Calu3 (cell line): ENCODE results near the gene NHSL2. TPM values are rescaled to one million over a fixed set of nuclear protein-coding genes. Genes with fewer than 3 reads are reported as not detected.

Experiments
- BruUV-seq: library from RNA; stranded (reverse); fragments of 400-500 nt; replicated peaks from 2 replicates; lab custom pipeline; 2021; lab: Mats Ljungman, UMichigan
- CTCF ChIA-PET: fragments of 300-600 bp; sonication (Branson Sonifier 250); formaldehyde crosslinking; loops from one replicate; lab custom pipeline; 2022; ENCODE audit warnings: antibody characterized with exemption; lab: Charles Lee
- DNase-seq: peaks from one replicate; pipeline ENCODE4 v3.0.0; 2022
- H3K27ac Mint-ChIP-seq: one replicate; pipeline ENCODE4 v1.8.0; 2022; ENCODE audit warnings: mixed read lengths; ENCODE audit not compliant: unreplicated experiment
- H3K27me3 Mint-ChIP-seq: one replicate; pipeline ENCODE4 v1.8.0; 2022; ENCODE audit warnings: mixed read lengths; ENCODE audit not compliant: unreplicated experiment
- H3K36me3 Mint-ChIP-seq: one replicate; pipeline ENCODE4 v1.8.0; 2022; ENCODE audit warnings: mild to moderate bottlenecking, moderate library complexity, mixed read lengths; ENCODE audit not compliant: insufficient read depth, unreplicated experiment
- H3K4me1 Mint-ChIP-seq: one replicate; pipeline ENCODE4 v1.8.0; 2022; ENCODE audit warnings: mild to moderate bottlenecking, low read depth, mixed read lengths; ENCODE audit not compliant: unreplicated experiment
- H3K4me3 Mint-ChIP-seq: one replicate; pipeline ENCODE4 v1.8.0; 2022; ENCODE audit warnings: mild to moderate bottlenecking, low read depth, moderate library complexity, mixed read lengths; ENCODE audit not compliant: unreplicated experiment
- H3K9me3 Mint-ChIP-seq: one replicate; pipeline ENCODE4 v1.8.0; 2022; ENCODE audit warnings: low read depth, mixed read lengths; ENCODE audit not compliant: unreplicated experiment
- CTCF ChIP-seq: fragments of 200-600 bp; IDR thresholded peaks from one replicate; pipeline ENCODE4 v1.8.0; 2022; ENCODE audit warnings: antibody characterized with exemption; ENCODE audit not compliant: unreplicated experiment
- intact Hi-C: fragments of 100-400 bp; cut with micrococcal nuclease; formaldehyde crosslinking; loops from one replicate; pipeline ENCODE4 v1.10.0; 2022; ENCODE audit not compliant: unreplicated experiment
- total RNA-seq: library from RNA; stranded (reverse); gene quantifications from 2 replicates; pipeline ENCODE4 v1.2.3, GENCODE V29; 2022

Gene NHSL2
- total RNA-seq, 1 experiment from 2014 or later: 0.09 TPM

- no peaks in the 10 kb centered on the region for H3K36me3 Mint-ChIP-seq
- H3K4me1 Mint-ChIP-seq: peaks cover 3% of the 10 kb centered on the region
- no peak for DNase-seq
- H3K4me3 Mint-ChIP-seq: no peak overlapping the region
- no TSS peak for BruUV-seq
- TF ChIP-seq CTCF: no peak
- CTCF ChIA-PET: interaction anchor here (0.5 kb wide), 1 partner anchor 1727 kb away, joined by 5 read pairs; no protein-coding TSS in a partner anchor
- no peak overlapping the region for H3K27ac Mint-ChIP-seq
- H3K27me3 Mint-ChIP-seq: peaks cover 26% of the 10 kb centered on the region
- intact Hi-C loops: no loop called here
- no peaks in the 10 kb centered on the region for H3K9me3 Mint-ChIP-seq
Measured at GRCh38 chrX:72023071-72023470, 112.4 kb downstream of the NHSL2 start.

- Mint-ChIP-seq H3K4me3 (no peak overlapping the region), H3K36me3 (no peaks in the 10 kb centered on the region), H3K27me3 (peaks cover 26% of the 10 kb centered on the region), H3K27ac (no peak overlapping the region), H3K9me3 (no peaks in the 10 kb centered on the region), H3K4me1 (peaks cover 9% of the 10 kb centered on the region)
- DNase-seq: no peak
- no peak for TF ChIP-seq CTCF
- BruUV-seq: no TSS peak
- CTCF ChIA-PET: interaction anchor here (0.5 kb wide), 1 partner anchor 23 kb away, joined by 8 read pairs; no protein-coding TSS in a partner anchor
- intact Hi-C loops: no loop called here
Measured at GRCh38 chrX:72025236-72025770, 114.7 kb downstream of the NHSL2 start.

- no TSS peak for BruUV-seq
- no peak for DNase-seq
- Mint-ChIP-seq H3K27me3 (peaks cover 26% of the 10 kb centered on the region), H3K4me1 (peaks cover 9% of the 10 kb centered on the region), H3K27ac (no peak overlapping the region), H3K4me3 (no peak overlapping the region), H3K9me3 (no peaks in the 10 kb centered on the region), H3K36me3 (no peaks in the 10 kb centered on the region)
- intact Hi-C loops: no loop called here
- TF ChIP-seq CTCF: no peak
- CTCF ChIA-PET: no interaction called here
Measured at GRCh38 chrX:72026341-72027023, 115.8 kb downstream of the NHSL2 start.

- peaks cover 26% of the 10 kb centered on the region for H3K27me3 Mint-ChIP-seq
- peaks cover 9% of the 10 kb centered on the region for H3K4me1 Mint-ChIP-seq
- no peak overlapping the region for H3K27ac Mint-ChIP-seq
- no peaks in the 10 kb centered on the region for H3K36me3 Mint-ChIP-seq
- no peak for TF ChIP-seq CTCF
- H3K9me3 Mint-ChIP-seq: no peaks in the 10 kb centered on the region
- CTCF ChIA-PET: no interaction called here
- intact Hi-C loops: no loop called here
- no peak overlapping the region for H3K4me3 Mint-ChIP-seq
- BruUV-seq: no TSS peak
- DNase-seq: no peak
Measured at GRCh38 chrX:72027024-72027913, 116.6 kb downstream of the NHSL2 start.
